Coronary artery (tissue), 2 donors: Measurements from ENCODE around the gene GPR61.

ENCODE experiments used
- DNase-seq: peaks from one replicate; pipeline ENCODE4 v3.0.0-alpha.2; 2017; ENCODE audit warnings: low spot score
- H3K27ac ChIP-seq, 2 donors: fragments of 200-600 bp; sonication (generic); one replicate each; pipeline ENCODE4 v1.5.1; 2016 to 2019
- H3K4me3 ChIP-seq: fragments of 200-600 bp; sonication (generic); 2 replicates; pipeline ENCODE4 v1.5.1; 2016; ENCODE audit warnings: mild to moderate bottlenecking, moderate library complexity
- CTCF ChIP-seq: fragments of 200-600 bp; sonication (generic); IDR thresholded peaks from one replicate; pipeline ENCODE4 v1.5.1; 2019; ENCODE audit warnings: antibody characterized with exemption

GPR61 gene

GRCh38 chr1:109500941-109501381 is 38.7 kb upstream of the GPR61 start:
- H3K27ac ChIP-seq: peak overlapping the region; percentile 21 to 85
- H3K4me3 ChIP-seq: peak overlapping the region; percentile 33
- no peak for TF ChIP-seq CTCF
- DNase-seq: no peak

- Histone ChIP-seq H3K27ac (peak overlapping the region in 1 of 2 donors; percentile 85), H3K4me3 (no peak overlapping the region)
- DNase-seq: no peak
- TF ChIP-seq CTCF: no peak
Observed at GRCh38 chr1:109501644-109502363, 37.9 kb upstream of the GPR61 start.

GRCh38 chr1:109502364-109502851 is 37.3 kb upstream of the GPR61 start:
- Histone ChIP-seq H3K4me3 (no peak overlapping the region), H3K27ac (peak overlapping the region in 1 of 2 donors; percentile 85)
- TF ChIP-seq CTCF: no peak
- no peak for DNase-seq

GRCh38 chr1:109503935-109504334 is 35.7 kb upstream of the GPR61 start:
- H3K4me3 ChIP-seq: no peak overlapping the region
- H3K27ac ChIP-seq: no peak overlapping the region
- TF ChIP-seq CTCF: no peak
- DNase-seq: no peak

- no peak for TF ChIP-seq CTCF
- no peak overlapping the region for H3K4me3 ChIP-seq
- H3K27ac ChIP-seq: no peak overlapping the region
- no peak for DNase-seq
Observed at GRCh38 chr1:109504974-109505373, 34.7 kb upstream of the GPR61 start.

GRCh38 chr1:109508001-109508872 is 31.4 kb upstream of the GPR61 start:
- H3K27ac ChIP-seq: peak overlapping the region in 1 of 2 donors; percentile 65
- no peak for TF ChIP-seq CTCF
- peak overlapping the region; percentile 81 for H3K4me3 ChIP-seq
- DNase-seq: no peak
